Left ventricle myocardium inferior (tissue), 1 donor: ENCODE measurements around the gene BRSK1. TPM values are rescaled to one million over a fixed set of nuclear protein-coding genes. Genes with fewer than 3 reads are reported as not detected.

ENCODE experiments used
- DNase-seq: peaks from one replicate; pipeline ENCODE4 v3.0.0-alpha.2; 2020
- H3K27ac ChIP-seq: fragments of 200-600 bp; replicated peaks from 2 replicates; pipeline ENCODE4 v1.8.0; 2021
- H3K27me3 ChIP-seq: fragments of 200-600 bp; 2 replicates; pipeline ENCODE4 v1.8.0; 2021; ENCODE audit warnings: low read depth
- H3K36me3 ChIP-seq: fragments of 200-600 bp; 2 replicates; pipeline ENCODE4 v1.8.0; 2021
- H3K4me1 ChIP-seq: fragments of 200-600 bp; 2 replicates; pipeline ENCODE4 v1.8.0; 2021
- H3K4me3 ChIP-seq: fragments of 200-600 bp; 2 replicates; pipeline ENCODE4 v1.8.0; 2021; ENCODE audit warnings: mild to moderate bottlenecking, moderate library complexity
- H3K9me3 ChIP-seq: fragments of 200-600 bp; replicated peaks from 2 replicates; pipeline ENCODE4 v1.8.0; 2021
- CTCF ChIP-seq: fragments of 200-600 bp; IDR thresholded peaks from 2 replicates; pipeline ENCODE4 v1.8.0; 2021; ENCODE audit warnings: antibody characterized with exemption, mild to moderate bottlenecking, borderline replicate concordance
- intact Hi-C: fragments of 100-400 bp; cut with micrococcal nuclease; formaldehyde crosslinking; loops from one replicate; pipeline ENCODE4 v1.11.0; 2022
- total RNA-seq: library from RNA; stranded (reverse); fragmentation: NEBNext Ultra II Directional; extraction: Animal tissue kit (Norgen Biotek cat#: 25700); gene quantifications from one replicate; pipeline ENCODE4 v1.2.1, GENCODE V29; 2021
- donor health status: DM: no; HTN: yes; CAD: no; lungs with severe emphysema.

Gene BRSK1
- total RNA-seq, 1 donor from 2014 or later: 3.0 TPM

- intact Hi-C loops: no loop called here
- H3K27ac ChIP-seq: no peak overlapping the region
Observed at GRCh38 chr19:55341171-55341588, 57.4 kb downstream of the BRSK1 start.

GRCh38 chr19:55341595-55342531, 58.1 kb downstream of the BRSK1 start:
- TF ChIP-seq CTCF: no peak
- no peak for DNase-seq
- H3K4me3 ChIP-seq: peak overlapping the region; percentile 75
- intact Hi-C loops: no loop called here
- peaks cover 28% of the 10 kb centered on the region for H3K4me1 ChIP-seq
- H3K27me3 ChIP-seq: no peaks in the 10 kb centered on the region
- H3K36me3 ChIP-seq: peaks cover 29% of the 10 kb centered on the region
- no peaks in the 10 kb centered on the region for H3K9me3 ChIP-seq
- H3K27ac ChIP-seq: no peak overlapping the region

More at GRCh38 chr19:55341171-55341588, 57.4 kb downstream of the BRSK1 start:
- Histone ChIP-seq H3K27me3 (no peaks in the 10 kb centered on the region), H3K4me1 (peaks cover 28% of the 10 kb centered on the region), H3K36me3 (peaks cover 23% of the 10 kb centered on the region), H3K9me3 (no peaks in the 10 kb centered on the region), H3K4me3 (peak overlapping the region; percentile 75)
- peak; percentile 74 for DNase-seq
- no peak for TF ChIP-seq CTCF

- Histone ChIP-seq H3K27me3 (no peaks in the 10 kb centered on the region), H3K36me3 (peaks cover 30% of the 10 kb centered on the region), H3K4me3 (no peak overlapping the region), H3K9me3 (no peaks in the 10 kb centered on the region), H3K27ac (no peak overlapping the region), H3K4me1 (peaks cover 22% of the 10 kb centered on the region)
- DNase-seq: no peak
- intact Hi-C loops: no loop called here
- no peak for TF ChIP-seq CTCF
Observed at GRCh38 chr19:55344444-55344843, 60.6 kb downstream of the BRSK1 start.

GRCh38 chr19:55345101-55345817, 61.5 kb downstream of the BRSK1 start:
- no peak for DNase-seq
- peaks cover 30% of the 10 kb centered on the region for H3K36me3 ChIP-seq
- no peak overlapping the region for H3K27ac ChIP-seq
- H3K4me1 ChIP-seq: peaks cover 16% of the 10 kb centered on the region
- H3K27me3 ChIP-seq: peaks cover 5% of the 10 kb centered on the region
- TF ChIP-seq CTCF: no peak
- intact Hi-C loops: no loop called here
- H3K4me3 ChIP-seq: no peak overlapping the region
- no peaks in the 10 kb centered on the region for H3K9me3 ChIP-seq

GRCh38 chr19:55345818-55346724, 62.3 kb downstream of the BRSK1 start:
- Histone ChIP-seq H3K27me3 (peaks cover 14% of the 10 kb centered on the region), H3K36me3 (peaks cover 30% of the 10 kb centered on the region), H3K4me3 (no peak overlapping the region), H3K4me1 (peaks cover 8% of the 10 kb centered on the region), H3K27ac (no peak overlapping the region), H3K9me3 (no peaks in the 10 kb centered on the region)
- intact Hi-C loops: no loop called here
- no peak for TF ChIP-seq CTCF
- DNase-seq: peak; percentile 45
